Activated T-cell treated with anti-CD3 and anti-CD28 coated beads, Interleukin-2, amount 50 U/mL, for 72 hours (primary cell): ENCODE measurements around the gene TRIML2. TPM values are rescaled to one million over a fixed set of nuclear protein-coding genes. Genes with fewer than 3 reads are reported as not detected.
"Not testable (repeated sequence)": the region's sequence is repeated elsewhere in the genome, so short reads cannot be mapped to it uniquely, and the experiment has no call there.

ENCODE experiments used
- ATAC-seq, 2 donors: fragments of 150-1000 bp; cut with Tn5 transposase; replicated peaks in 1 of 2; 2 replicates each; pipeline ENCODE4 v1.10.0; 2021; ENCODE audit warnings: moderate library complexity in 2 of 2, mild to moderate bottlenecking in 1 of 2
- DNase-seq, 2 donors: peaks; one replicate each; pipeline ENCODE4 v3.0.0; 2021 to 2022; ENCODE audit warnings: mixed read lengths in 1 of 2
- H3K27ac Mint-ChIP-seq: one replicate; pipeline ENCODE4 v1.8.0; 2022; ENCODE audit warnings: mild to moderate bottlenecking, moderate library complexity, mixed read lengths
- H3K27me3 Mint-ChIP-seq: one replicate; pipeline ENCODE4 v1.8.0; 2022; ENCODE audit warnings: low read depth, mixed read lengths
- H3K36me3 Mint-ChIP-seq, 2 donors: one replicate each; pipeline ENCODE4 v1.8.0; 2022; ENCODE audit warnings: mixed read lengths in 2 of 2, mild to moderate bottlenecking in 1 of 2; ENCODE audit not compliant: insufficient read depth in 2 of 2
- H3K4me1 Mint-ChIP-seq: one replicate; pipeline ENCODE4 v1.8.0; 2022; ENCODE audit warnings: low read depth, mixed read lengths
- H3K4me3 Mint-ChIP-seq, 2 donors: one replicate each; pipeline ENCODE4 v1.8.0; 2022; ENCODE audit warnings: mild to moderate bottlenecking in 2 of 2, mixed read lengths in 2 of 2, moderate library complexity in 2 of 2
- H3K9me3 Mint-ChIP-seq, 2 donors: one replicate each; pipeline ENCODE4 v1.8.0; 2022; ENCODE audit warnings: mixed read lengths in 2 of 2
- total RNA-seq, 2 donors: library from RNA; stranded (reverse); gene quantifications; one replicate each; pipeline ENCODE4 v1.2.3, GENCODE V29; 2022

TRIML2 gene
- total RNA-seq, 2 donors from 2014 or later = not detected

- Mint-ChIP-seq H3K4me1 (no peaks in the 10 kb centered on the region), H3K27ac (no peak overlapping the region), H3K9me3 (peaks cover 11 to 12% of the 10 kb centered on the region in 2 donors), H3K4me3 (no peak overlapping the region), H3K27me3 (no peaks in the 10 kb centered on the region), H3K36me3 (peaks cover 0 to 2% of the 10 kb centered on the region in 2 donors)
- ATAC-seq = no peak
- DNase-seq = no peak
Measured at GRCh38 chr4:188078116-188078515, 31.3 kb downstream of the TRIML2 start.

DNA sequence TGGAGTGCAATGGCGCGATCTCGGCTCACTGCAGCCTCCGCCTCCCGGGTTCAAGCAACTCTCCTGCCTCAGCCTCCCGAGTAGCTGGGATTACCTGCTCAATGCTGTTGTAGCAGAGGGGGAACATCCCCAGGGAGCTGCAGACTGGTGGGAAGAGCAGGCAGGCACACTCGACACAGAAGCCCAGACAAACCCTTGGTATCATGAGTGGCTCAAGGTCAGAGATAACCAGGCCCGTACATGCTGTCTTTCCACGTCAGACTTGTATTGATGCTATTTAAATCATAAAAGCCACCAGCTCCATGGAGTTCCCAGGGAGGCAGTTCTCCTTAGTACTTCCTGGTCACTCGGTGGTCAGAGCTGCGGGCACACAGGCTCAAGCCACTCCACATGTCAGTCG, 33.2 kb downstream of the TRIML2 start:
- peaks cover 5 to 8% of the 10 kb centered on the region in 2 donors for H3K9me3 Mint-ChIP-seq
- no peak overlapping the region for H3K4me3 Mint-ChIP-seq
- ATAC-seq = no peak
- H3K27me3 Mint-ChIP-seq = no peaks in the 10 kb centered on the region
- H3K4me1 Mint-ChIP-seq = no peaks in the 10 kb centered on the region
- no peak overlapping the region for H3K27ac Mint-ChIP-seq
- no peaks in the 10 kb centered on the region for H3K36me3 Mint-ChIP-seq
- no peak for DNase-seq

- H3K4me1 Mint-ChIP-seq = no peaks in the 10 kb centered on the region
- no peak for DNase-seq
- no peak overlapping the region for H3K27ac Mint-ChIP-seq
- H3K9me3 Mint-ChIP-seq = peaks cover 0 to 6% of the 10 kb centered on the region in 2 donors
- ATAC-seq = no peak
- no peaks in the 10 kb centered on the region for H3K27me3 Mint-ChIP-seq
- H3K36me3 Mint-ChIP-seq = peaks cover 0 to 1% of the 10 kb centered on the region in 2 donors
- no peak overlapping the region for H3K4me3 Mint-ChIP-seq
Measured at GRCh38 chr4:188061083-188061482, 48.3 kb downstream of the TRIML2 start.

- Mint-ChIP-seq H3K4me3 (no peak overlapping the region), H3K4me1 (no peaks in the 10 kb centered on the region), H3K36me3 (peaks cover 0 to 5% of the 10 kb centered on the region in 2 donors), H3K27me3 (no peaks in the 10 kb centered on the region), H3K27ac (no peak overlapping the region), H3K9me3 (peaks cover 2 to 6% of the 10 kb centered on the region in 2 donors)
- DNase-seq (no peak), ATAC-seq (no peak)
Measured at GRCh38 chr4:188053302-188053701, 56.1 kb downstream of the TRIML2 start.

DNA sequence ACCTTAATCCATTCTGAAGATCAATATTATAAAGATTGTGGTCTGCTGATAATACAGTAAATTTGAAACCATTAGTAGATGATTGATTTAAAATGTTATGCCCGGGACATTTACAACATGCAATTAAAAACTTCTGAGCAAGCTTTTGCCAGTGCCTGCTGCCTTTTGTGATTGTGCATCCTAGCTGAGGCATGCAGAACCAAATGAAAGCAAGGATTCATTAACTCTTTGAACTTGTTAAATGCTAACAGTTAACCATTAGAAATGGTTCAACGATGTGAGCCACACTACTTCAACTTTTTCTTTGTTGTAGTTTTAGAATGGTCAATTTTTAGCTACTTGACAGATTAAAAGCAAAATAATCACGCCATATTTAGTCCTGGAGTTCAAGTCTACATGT, 62.7 kb downstream of the TRIML2 start:
- H3K27ac Mint-ChIP-seq = no peak overlapping the region
- ATAC-seq (no peak), DNase-seq (no peak)
- H3K36me3 Mint-ChIP-seq = no peaks in the 10 kb centered on the region
- H3K4me1 Mint-ChIP-seq = no peaks in the 10 kb centered on the region
- H3K9me3 Mint-ChIP-seq = peaks cover 1 to 5% of the 10 kb centered on the region in 2 donors
- no peaks in the 10 kb centered on the region for H3K27me3 Mint-ChIP-seq
- no peak overlapping the region for H3K4me3 Mint-ChIP-seq

DNA sequence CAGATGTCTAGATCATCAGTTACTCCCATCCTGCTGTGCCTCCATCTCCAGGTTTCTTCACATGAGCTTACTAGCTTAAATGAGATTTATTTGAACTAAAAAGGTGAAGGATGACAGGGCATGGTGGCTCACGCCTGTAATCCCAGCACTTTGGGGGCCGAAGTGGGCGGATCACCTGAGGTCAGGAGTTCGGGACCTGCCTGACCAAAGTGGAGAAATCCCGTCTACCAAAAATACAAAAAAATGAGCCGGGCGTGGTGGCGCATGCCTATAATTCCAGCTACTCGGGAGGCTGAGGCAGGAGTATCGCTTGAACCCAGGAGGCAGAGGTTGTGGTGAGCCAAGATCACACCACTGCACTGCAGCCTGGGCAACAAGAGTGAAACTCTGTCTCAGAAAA, 63.9 kb downstream of the TRIML2 start:
- not testable (repeated sequence) for H3K9me3 Mint-ChIP-seq, DNase-seq, ATAC-seq, H3K36me3 Mint-ChIP-seq, H3K4me3 Mint-ChIP-seq, H3K4me1 Mint-ChIP-seq, H3K27me3 Mint-ChIP-seq, H3K27ac Mint-ChIP-seq

GRCh38 chr4:188043154-188043553, 66.2 kb downstream of the TRIML2 start:
- no peak for ATAC-seq
- no peak for DNase-seq
- Mint-ChIP-seq H3K4me3 (no peak overlapping the region), H3K27me3 (no peaks in the 10 kb centered on the region), H3K36me3 (no peaks in the 10 kb centered on the region), H3K27ac (no peak overlapping the region), H3K4me1 (no peaks in the 10 kb centered on the region), H3K9me3 (peaks cover 0 to 8% of the 10 kb centered on the region in 2 donors)

DNA sequence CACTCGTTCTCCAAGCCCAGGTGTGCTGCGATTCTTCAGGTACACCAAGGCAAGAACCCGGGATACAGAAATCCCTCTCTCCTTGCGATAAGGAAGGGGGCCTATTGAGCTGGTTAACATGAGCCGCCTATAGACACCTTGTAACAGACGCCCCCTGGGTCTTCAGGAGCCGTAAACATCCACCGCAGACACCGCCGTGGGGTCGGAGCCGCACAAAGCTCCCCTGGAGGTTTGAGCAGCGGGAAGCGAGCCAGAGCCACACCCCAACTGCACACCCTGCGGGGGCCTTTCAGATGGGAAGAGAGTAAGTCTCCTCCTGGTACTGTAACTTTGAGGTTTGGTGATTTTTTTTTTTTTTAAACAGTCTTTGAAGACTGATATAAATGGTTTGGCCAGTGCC, 67.2 kb downstream of the TRIML2 start:
- Mint-ChIP-seq H3K4me3 (no peak overlapping the region), H3K27ac (no peak overlapping the region), H3K9me3 (peaks cover 0 to 8% of the 10 kb centered on the region in 2 donors), H3K36me3 (no peaks in the 10 kb centered on the region), H3K4me1 (no peaks in the 10 kb centered on the region), H3K27me3 (no peaks in the 10 kb centered on the region)
- no peak for ATAC-seq
- DNase-seq = no peak

DNA sequence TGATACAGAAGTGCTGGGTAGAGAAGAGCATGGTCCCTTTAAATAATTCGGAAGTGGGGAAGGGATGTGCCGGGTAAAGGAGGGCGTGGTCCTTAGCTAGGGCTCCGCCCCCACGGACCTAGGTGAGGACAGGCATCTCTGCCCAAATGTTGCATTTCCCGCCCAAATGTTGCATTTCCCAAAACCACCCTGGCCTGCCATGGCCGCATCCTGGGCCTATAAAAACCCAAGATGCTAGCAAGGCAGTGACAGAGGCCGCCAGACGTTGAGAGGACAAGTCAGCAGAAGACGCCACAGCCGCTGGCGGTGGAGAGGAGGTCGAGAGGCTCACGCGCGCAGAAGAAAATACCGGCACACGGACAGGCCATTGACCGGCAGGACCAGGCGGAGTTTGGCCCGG, 67.7 kb downstream of the TRIML2 start:
- Mint-ChIP-seq H3K4me1 (no peaks in the 10 kb centered on the region), H3K36me3 (no peaks in the 10 kb centered on the region), H3K27ac (no peak overlapping the region), H3K9me3 (peaks cover 0 to 6% of the 10 kb centered on the region in 2 donors), H3K4me3 (no peak overlapping the region), H3K27me3 (no peaks in the 10 kb centered on the region)
- DNase-seq (no peak), ATAC-seq (no peak)

Other genes with a start within 250 kb of the TRIML2 start
- not detected for gene ZFP42, start 113.8 kb downstream of the TRIML2 start, total RNA-seq
- not detected for gene TRIML1, start 29.8 kb upstream of the TRIML2 start, total RNA-seq